GM19025 (cell line): ENCODE measurements around the gene ZDHHC24.
"Not testable (repeated sequence)": the region's sequence is repeated elsewhere in the genome, so short reads cannot be mapped to it uniquely, and the experiment has no call there.

Experiments used
- ATAC-seq: cut with Tn5 transposase; IDR thresholded peaks from one replicate; pipeline ENCODE4 v1.9.1; 2021; ENCODE audit warnings: mild to moderate bottlenecking, low read depth, moderate library complexity; ENCODE audit not compliant: unreplicated experiment

Gene ZDHHC24

GRCh38 chr11:66546966-66547661 lies 1.3 kb upstream of the ZDHHC24 start:
- ATAC-seq, result no peak

GRCh38 chr11:66546368-66546965 lies 619 bp upstream of the ZDHHC24 start, which contains the start of gene ACTN3:
ACTN3 (plus strand) TSS chr11:66546903; CDS start chr11:66546938, 35 bp downstream.
- no peak for ATAC-seq

- ATAC-seq, result not testable (repeated sequence)
These were observed 896 bp downstream of the ZDHHC24 start for GRCh38 chr11:66544952-66545351.

- no peak for ATAC-seq
These were observed 2.4 kb downstream of the ZDHHC24 start for GRCh38 chr11:66543263-66544107.

- no peak for ATAC-seq
These were observed 3.5 kb downstream of the ZDHHC24 start for GRCh38 chr11:66542362-66542761.

- no peak for ATAC-seq
These were observed 4.0 kb downstream of the ZDHHC24 start for GRCh38 chr11:66541892-66542291.

- not testable (repeated sequence) for ATAC-seq
These were observed 5.2 kb downstream of the ZDHHC24 start for GRCh38 chr11:66540598-66540997.

- no peak for ATAC-seq
These were observed 6.0 kb downstream of the ZDHHC24 start for GRCh38 chr11:66539870-66540213.

- ATAC-seq, result no peak
These were observed 6.5 kb downstream of the ZDHHC24 start for GRCh38 chr11:66539170-66539869.

GRCh38 chr11:66532784-66533183 lies 13.1 kb downstream of the ZDHHC24 start:
- no peak for ATAC-seq

GRCh38 chr11:66531841-66532240 lies 14.0 kb downstream of the ZDHHC24 start:
- no peak for ATAC-seq

- ATAC-seq, result no peak
These were observed 14.7 kb downstream of the ZDHHC24 start for GRCh38 chr11:66530927-66531709.

GRCh38 chr11:66529655-66530054 lies 16.2 kb downstream of the ZDHHC24 start:
- ATAC-seq, result no peak

GRCh38 chr11:66529069-66529468 lies 16.8 kb downstream of the ZDHHC24 start:
- no peak for ATAC-seq

- no peak for ATAC-seq
These were observed 21.4 kb downstream of the ZDHHC24 start for GRCh38 chr11:66524304-66525040.

GRCh38 chr11:66523611-66524010 lies 22.2 kb downstream of the ZDHHC24 start:
- no peak for ATAC-seq

GRCh38 chr11:66510990-66511339 lies 34.9 kb downstream of the ZDHHC24 start:
- ATAC-seq, result no peak

GRCh38 chr11:66510271-66510989 lies 35.4 kb downstream of the ZDHHC24 start, which contains the start of gene BBS1:
BBS1 (plus strand) TSS chr11:66510635; CDS start chr11:66510660, 25 bp downstream.
- ATAC-seq, result peak; percentile 91

- no peak for ATAC-seq
These were observed 36.7 kb downstream of the ZDHHC24 start for GRCh38 chr11:66509131-66509561.
